ENCODE results near the gene ABLIM1. TPM values are rescaled to one million over a fixed set of nuclear protein-coding genes. Genes with fewer than 3 reads are reported as not detected.
A peak's percentile ranks its signal among the peaks of the same experiment; 100 is the strongest.

ABLIM1 gene
- total RNA-seq, 1 experiment from 2014 or later, result 34.0 TPM

DNA sequence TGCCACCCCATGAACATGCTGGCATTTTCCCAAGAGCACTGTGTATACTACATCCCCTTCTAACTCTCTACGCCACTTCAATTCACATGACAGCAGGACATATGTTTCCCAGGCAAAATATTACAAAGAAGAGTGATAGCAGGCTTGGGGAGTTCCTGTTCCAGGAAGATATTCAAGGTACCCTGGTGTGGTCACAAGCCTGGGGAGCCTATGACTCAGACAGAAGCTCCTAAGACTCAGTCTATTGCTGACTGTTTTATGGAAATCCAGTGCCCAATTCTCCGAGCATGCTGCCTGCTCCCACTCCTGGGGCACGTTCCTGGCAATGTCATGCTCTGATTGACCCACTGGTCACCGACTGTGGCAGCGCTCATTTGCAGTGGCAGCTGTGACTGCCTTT lies 23.5 kb upstream of the ABLIM1 start:
- no peak for TF ChIP-seq EZH2 (IDR thresholded peaks at IDR 0.05; ENCODE audit: borderline replicate concordance, low read depth, low read length, poor library complexity, severe bottlenecking)
- TF ChIP-seq, protein P1, sequence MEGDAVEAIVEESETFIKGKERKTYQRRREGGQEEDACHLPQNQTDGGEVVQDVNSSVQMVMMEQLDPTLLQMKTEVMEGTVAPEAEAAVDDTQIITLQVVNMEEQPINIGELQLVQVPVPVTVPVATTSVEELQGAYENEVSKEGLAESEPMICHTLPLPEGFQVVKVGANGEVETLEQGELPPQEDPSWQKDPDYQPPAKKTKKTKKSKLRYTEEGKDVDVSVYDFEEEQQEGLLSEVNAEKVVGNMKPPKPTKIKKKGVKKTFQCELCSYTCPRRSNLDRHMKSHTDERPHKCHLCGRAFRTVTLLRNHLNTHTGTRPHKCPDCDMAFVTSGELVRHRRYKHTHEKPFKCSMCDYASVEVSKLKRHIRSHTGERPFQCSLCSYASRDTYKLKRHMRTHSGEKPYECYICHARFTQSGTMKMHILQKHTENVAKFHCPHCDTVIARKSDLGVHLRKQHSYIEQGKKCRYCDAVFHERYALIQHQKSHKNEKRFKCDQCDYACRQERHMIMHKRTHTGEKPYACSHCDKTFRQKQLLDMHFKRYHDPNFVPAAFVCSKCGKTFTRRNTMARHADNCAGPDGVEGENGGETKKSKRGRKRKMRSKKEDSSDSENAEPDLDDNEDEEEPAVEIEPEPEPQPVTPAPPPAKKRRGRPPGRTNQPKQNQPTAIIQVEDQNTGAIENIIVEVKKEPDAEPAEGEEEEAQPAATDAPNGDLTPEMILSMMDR (conservative IDR thresholded peaks at IDR 0.05; ENCODE audit: low read depth, low read length), result no peak
- H3K4me3 ChIP-seq (ENCODE audit: low read depth, low read length, poor library complexity, severe bottlenecking), result no peak overlapping the region
- BruUV-seq (replicated peaks), result no TSS peak
- ChIA-PET POLR2A (ENCODE audit: low non-redundant PET) (no interaction called here), CTCF (no interaction called here)
- no peak overlapping the region for H3K27ac ChIP-seq (ENCODE audit: low read depth, low read length, poor library complexity, severe bottlenecking)
- H3K36me3 ChIP-seq (ENCODE audit: insufficient read depth, low read length, poor library complexity, severe bottlenecking), result no peaks in the 10 kb centered on the region
- peak; percentile 93 for DNase-seq (ENCODE audit: low spot score)
- no peaks in the 10 kb centered on the region for H3K27me3 ChIP-seq (replicated peaks; ENCODE audit: insufficient read depth, low read depth, low read length, poor library complexity)
- H3K4me1 ChIP-seq (ENCODE audit: insufficient read depth, low read length, poor library complexity, severe bottlenecking), result peaks cover 29% of the 10 kb centered on the region
- no peaks in the 10 kb centered on the region for H3K9me3 ChIP-seq (ENCODE audit: low read depth, low read length, poor library complexity, severe bottlenecking)
- intact Hi-C loops (cut with micrococcal nuclease; ENCODE audit: unreplicated experiment), result no loop called here

DNA sequence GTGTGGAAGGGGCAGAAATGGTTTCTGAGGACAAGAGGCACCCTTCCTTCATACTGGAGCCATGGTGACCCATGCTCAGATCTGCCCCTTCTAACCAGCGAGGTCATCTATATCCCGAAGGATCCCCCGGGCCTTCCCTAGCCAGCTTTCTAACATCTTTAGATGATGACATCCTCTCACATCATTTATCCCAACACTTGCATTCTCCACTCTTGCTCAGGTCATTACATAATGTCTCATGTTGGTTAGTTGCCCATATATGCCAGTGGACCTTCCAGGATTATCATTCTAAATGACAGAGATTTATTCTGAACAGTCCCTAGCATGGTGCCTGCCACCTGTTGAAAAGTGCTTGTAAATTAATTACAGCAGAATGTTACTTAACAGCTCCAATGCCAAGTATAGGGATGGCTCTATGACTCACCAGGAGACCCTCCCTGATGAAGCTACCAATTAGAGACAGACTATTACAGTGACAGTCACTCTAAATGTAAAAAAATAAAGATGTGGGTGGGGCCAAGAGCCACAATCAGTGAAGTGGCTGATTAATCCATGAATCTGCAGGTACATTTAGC lies 22.6 kb upstream of the ABLIM1 start:
- Histone ChIP-seq H3K27me3 (replicated peaks; ENCODE audit: insufficient read depth, low read depth, low read length, poor library complexity) (no peaks in the 10 kb centered on the region), H3K4me1 (ENCODE audit: insufficient read depth, low read length, poor library complexity, severe bottlenecking) (peaks cover 29% of the 10 kb centered on the region), H3K9me3 (ENCODE audit: low read depth, low read length, poor library complexity, severe bottlenecking) (no peaks in the 10 kb centered on the region), H3K4me3 (ENCODE audit: low read depth, low read length, poor library complexity, severe bottlenecking) (no peak overlapping the region), H3K36me3 (ENCODE audit: insufficient read depth, low read length, poor library complexity, severe bottlenecking) (no peaks in the 10 kb centered on the region), H3K27ac (ENCODE audit: low read depth, low read length, poor library complexity, severe bottlenecking) (no peak overlapping the region)
- intact Hi-C loops (cut with micrococcal nuclease; ENCODE audit: unreplicated experiment), result no loop called here
- TF ChIP-seq EZH2 (IDR thresholded peaks at IDR 0.05; ENCODE audit: borderline replicate concordance, low read depth, low read length, poor library complexity, severe bottlenecking), result no peak
- TF ChIP-seq, protein P1 (conservative IDR thresholded peaks at IDR 0.05; ENCODE audit: low read depth, low read length), result no peak
- no TSS peak for BruUV-seq (replicated peaks)
- POLR2A ChIA-PET (ENCODE audit: low non-redundant PET), result no interaction called here
- no peak for DNase-seq (ENCODE audit: low spot score)
- CTCF ChIA-PET, result no interaction called here

DNA sequence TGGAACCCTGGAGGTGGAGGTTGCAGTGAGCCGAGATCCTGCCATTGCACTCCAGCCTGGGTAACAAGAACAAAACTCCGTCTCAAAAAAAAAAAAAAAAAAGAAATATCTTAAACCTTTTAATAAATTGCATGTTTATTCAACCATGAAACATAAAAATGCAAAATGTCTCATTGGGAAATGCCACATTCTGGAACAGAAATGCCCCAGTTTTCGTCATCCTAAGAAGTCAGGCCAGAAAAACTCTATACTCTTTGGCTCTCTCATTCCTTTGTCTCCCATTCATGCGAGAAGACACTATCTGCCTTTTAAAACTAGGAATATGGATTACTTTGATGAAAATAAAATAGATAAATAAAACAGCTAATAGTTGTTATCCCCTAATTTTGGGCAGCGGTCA lies 21.5 kb upstream of the ABLIM1 start:
- H3K36me3 ChIP-seq (ENCODE audit: insufficient read depth, low read length, poor library complexity, severe bottlenecking), result no peaks in the 10 kb centered on the region
- BruUV-seq (replicated peaks), result no TSS peak
- H3K4me3 ChIP-seq (ENCODE audit: low read depth, low read length, poor library complexity, severe bottlenecking), result no peak overlapping the region
- no peaks in the 10 kb centered on the region for H3K27me3 ChIP-seq (replicated peaks; ENCODE audit: insufficient read depth, low read depth, low read length, poor library complexity)
- CTCF ChIA-PET, result no interaction called here
- no peak overlapping the region for H3K27ac ChIP-seq (ENCODE audit: low read depth, low read length, poor library complexity, severe bottlenecking)
- intact Hi-C loops (cut with micrococcal nuclease; ENCODE audit: unreplicated experiment), result no loop called here
- POLR2A ChIA-PET (ENCODE audit: low non-redundant PET), result interaction anchor here (0.6 kb wide), 1 partner anchor 207 kb away, joined by 4 read pairs; no protein-coding TSS in a partner anchor
- no peaks in the 10 kb centered on the region for H3K9me3 ChIP-seq (ENCODE audit: low read depth, low read length, poor library complexity, severe bottlenecking)
- DNase-seq (ENCODE audit: low spot score), result no peak
- no peak for TF ChIP-seq EZH2 (IDR thresholded peaks at IDR 0.05; ENCODE audit: borderline replicate concordance, low read depth, low read length, poor library complexity, severe bottlenecking)
- TF ChIP-seq, protein P1 (conservative IDR thresholded peaks at IDR 0.05; ENCODE audit: low read depth, low read length), result no peak
- peaks cover 29% of the 10 kb centered on the region for H3K4me1 ChIP-seq (ENCODE audit: insufficient read depth, low read length, poor library complexity, severe bottlenecking)
